Retinal pigment epithelial cell (primary cell): ENCODE data around the gene FZR1.

Source experiments
- DNase-seq: peaks from one replicate; pipeline ENCODE4 v3.0.0-alpha.2; 2010; ENCODE audit warnings: low read depth
- H3K4me3 ChIP-seq: 2 replicates; pipeline ENCODE4 v1.5.1; 2011; ENCODE audit warnings: mild to moderate bottlenecking, low read length, control low read depth, moderate library complexity
- TF ChIP-seq, protein P1 (sequence below): conservative IDR thresholded peaks from 2 replicates; pipeline ENCODE4 v1.5.1; 2011; ENCODE audit warnings: low read depth, low read length, control low read depth, inconsistent platforms

The FZR1 gene

DNA sequence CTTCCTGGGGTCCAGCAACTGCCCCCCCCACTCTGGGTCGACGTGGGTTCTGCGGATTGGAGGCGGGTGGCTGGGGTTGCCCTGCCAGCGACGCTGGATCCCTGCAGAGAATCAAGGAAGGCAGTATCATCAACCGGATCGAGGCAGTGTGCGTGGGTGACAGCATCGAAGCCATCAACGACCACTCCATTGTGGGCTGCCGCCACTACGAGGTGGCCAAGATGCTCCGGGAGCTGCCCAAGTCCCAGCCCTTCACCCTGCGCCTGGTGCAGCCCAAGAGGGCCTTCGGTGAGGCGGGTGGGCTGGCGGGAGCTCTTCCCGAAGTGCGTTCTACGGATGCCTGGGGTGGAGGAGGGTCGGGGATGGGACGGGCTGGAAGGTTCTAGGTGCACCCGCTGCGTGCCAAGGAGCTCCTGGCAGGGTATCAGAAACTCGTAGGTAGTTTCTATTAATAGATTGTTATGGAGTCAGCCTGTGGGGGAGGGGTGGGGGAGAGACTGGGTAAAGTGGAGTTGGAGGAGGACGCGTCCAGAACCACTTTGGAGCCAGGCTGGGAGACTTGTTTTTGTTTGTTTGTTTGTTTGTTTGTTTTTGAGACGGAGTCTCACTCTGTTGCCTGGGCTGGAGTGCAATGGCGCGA lies 80.7 kb downstream of the FZR1 start:
- DNase-seq, result no peak
- H3K4me3 ChIP-seq, result no peak overlapping the region
- TF ChIP-seq, protein P1, sequence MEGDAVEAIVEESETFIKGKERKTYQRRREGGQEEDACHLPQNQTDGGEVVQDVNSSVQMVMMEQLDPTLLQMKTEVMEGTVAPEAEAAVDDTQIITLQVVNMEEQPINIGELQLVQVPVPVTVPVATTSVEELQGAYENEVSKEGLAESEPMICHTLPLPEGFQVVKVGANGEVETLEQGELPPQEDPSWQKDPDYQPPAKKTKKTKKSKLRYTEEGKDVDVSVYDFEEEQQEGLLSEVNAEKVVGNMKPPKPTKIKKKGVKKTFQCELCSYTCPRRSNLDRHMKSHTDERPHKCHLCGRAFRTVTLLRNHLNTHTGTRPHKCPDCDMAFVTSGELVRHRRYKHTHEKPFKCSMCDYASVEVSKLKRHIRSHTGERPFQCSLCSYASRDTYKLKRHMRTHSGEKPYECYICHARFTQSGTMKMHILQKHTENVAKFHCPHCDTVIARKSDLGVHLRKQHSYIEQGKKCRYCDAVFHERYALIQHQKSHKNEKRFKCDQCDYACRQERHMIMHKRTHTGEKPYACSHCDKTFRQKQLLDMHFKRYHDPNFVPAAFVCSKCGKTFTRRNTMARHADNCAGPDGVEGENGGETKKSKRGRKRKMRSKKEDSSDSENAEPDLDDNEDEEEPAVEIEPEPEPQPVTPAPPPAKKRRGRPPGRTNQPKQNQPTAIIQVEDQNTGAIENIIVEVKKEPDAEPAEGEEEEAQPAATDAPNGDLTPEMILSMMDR, result no peak
